ENCODE data around the gene PMIS2.
A peak's percentile ranks its signal among the peaks of the same experiment; 100 is the strongest.

PMIS2 gene

GRCh38 chr19:35585848-35586247, at the start of gene PMIS2:
Gene PMIS2, plus strand, starts transcription at chr19:35586173. Its CDS starts 87 bp downstream, at chr19:35586260.
- DNase-seq (ENCODE audit: low spot score), result no peak

GRCh38 chr19:35539314-35539713, 46.7 kb upstream of the PMIS2 start:
- DNase-seq (ENCODE audit: low spot score), result no peak

- no peak for DNase-seq (ENCODE audit: low spot score)
These were observed 46.1 kb upstream of the PMIS2 start for GRCh38 chr19:35539850-35540249.

- no peak for DNase-seq (ENCODE audit: low spot score)
These were observed 45.5 kb upstream of the PMIS2 start for GRCh38 chr19:35540356-35540927.

GRCh38 chr19:35542209-35542608, 43.8 kb upstream of the PMIS2 start:
- no peak for DNase-seq (ENCODE audit: low spot score)

GRCh38 chr19:35543280-35544109, 42.5 kb upstream of the PMIS2 start:
- DNase-seq (ENCODE audit: low spot score), result no peak

- DNase-seq (ENCODE audit: low spot score), result no peak
These were observed 41.7 kb upstream of the PMIS2 start for GRCh38 chr19:35544110-35544802.

GRCh38 chr19:35545001-35545854, 40.7 kb upstream of the PMIS2 start, which contains the start of gene TMEM147:
Gene TMEM147, plus strand, starts transcription at chr19:35545626. Its CDS starts 114 bp downstream, at chr19:35545740.
- peak; percentile 79 for DNase-seq (ENCODE audit: low spot score)

- no peak for DNase-seq (ENCODE audit: low spot score)
These were observed 40.1 kb upstream of the PMIS2 start for GRCh38 chr19:35545855-35546381.

- DNase-seq (ENCODE audit: low spot score), result no peak
These were observed 39.4 kb upstream of the PMIS2 start for GRCh38 chr19:35546532-35546931.

- peak; percentile 75 for DNase-seq (ENCODE audit: low spot score)
These were observed 36.7 kb upstream of the PMIS2 start for GRCh38 chr19:35549174-35549788.

- no peak for DNase-seq (ENCODE audit: low spot score)
These were observed 36.0 kb upstream of the PMIS2 start for GRCh38 chr19:35549879-35550523.

GRCh38 chr19:35551091-35551810, 34.7 kb upstream of the PMIS2 start:
- DNase-seq (ENCODE audit: low spot score), result no peak

GRCh38 chr19:35552534-35553384, 33.2 kb upstream of the PMIS2 start:
- DNase-seq (ENCODE audit: low spot score), result no peak

- no peak for DNase-seq (ENCODE audit: low spot score)
These were observed 32.5 kb upstream of the PMIS2 start for GRCh38 chr19:35553385-35554000.

- no peak for DNase-seq (ENCODE audit: low spot score)
These were observed 31.9 kb upstream of the PMIS2 start for GRCh38 chr19:35554076-35554475.

- no peak for DNase-seq (ENCODE audit: low spot score)
These were observed 30.5 kb upstream of the PMIS2 start for GRCh38 chr19:35555301-35556005.

- DNase-seq (ENCODE audit: low spot score), result no peak
These were observed 29.9 kb upstream of the PMIS2 start for GRCh38 chr19:35556025-35556590.

Data from pons (tissue), 1 donor.